ENCODE data around the gene KRTDAP.

Gene KRTDAP

DNA sequence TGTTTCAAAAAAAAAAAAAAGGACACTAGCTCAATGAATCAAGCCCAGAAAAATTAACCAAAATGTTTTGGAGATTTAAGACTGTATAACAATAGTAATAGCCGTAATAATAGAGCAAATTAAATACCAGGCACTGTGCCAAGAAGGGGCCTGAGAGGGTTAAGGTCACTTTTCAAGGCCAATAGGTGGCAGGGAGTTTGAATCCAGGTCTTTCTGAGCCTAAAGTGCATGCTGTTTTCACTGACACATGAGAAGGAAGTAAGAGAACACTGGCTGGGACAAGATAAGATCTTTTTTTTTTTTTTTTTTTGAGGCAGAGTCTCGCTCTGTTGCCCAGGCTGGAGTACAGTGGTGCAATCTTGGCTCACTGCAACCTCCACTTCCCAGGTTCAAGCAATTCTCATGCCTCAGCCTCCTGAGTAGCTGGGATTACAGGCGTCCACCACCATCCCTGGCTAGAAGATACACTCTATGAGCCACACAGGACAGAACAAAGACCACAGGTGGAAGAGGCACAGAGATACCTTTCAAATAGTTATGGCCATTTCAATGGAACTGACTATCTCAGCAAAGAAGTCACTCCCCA, 34.6 kb downstream of the KRTDAP start:
- DNase-seq (ENCODE audit: low read depth in 1 of 2, low spot score in 1 of 2): no peak

DNA sequence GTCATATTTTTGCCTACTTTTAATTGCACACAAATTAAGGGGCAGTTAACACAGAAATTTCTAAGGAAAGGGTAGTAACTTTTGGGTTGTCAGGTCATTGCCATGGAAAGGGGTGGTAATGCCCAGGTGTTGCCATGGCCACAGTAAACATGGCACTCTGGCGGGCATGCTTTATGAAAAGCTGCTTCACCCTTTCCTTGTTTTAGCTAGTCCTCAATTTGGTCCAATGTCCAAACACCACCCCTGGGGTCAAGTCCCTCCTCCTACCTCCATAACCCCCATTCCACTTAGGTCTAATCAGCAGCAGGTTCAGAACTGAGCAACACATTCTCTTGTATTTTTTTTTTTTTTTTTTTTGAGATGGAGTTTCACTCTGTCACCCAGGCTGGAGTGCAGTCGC, 35.6 kb downstream of the KRTDAP start:
- no peak for DNase-seq (ENCODE audit: low read depth in 1 of 2, low spot score in 1 of 2)

DNA sequence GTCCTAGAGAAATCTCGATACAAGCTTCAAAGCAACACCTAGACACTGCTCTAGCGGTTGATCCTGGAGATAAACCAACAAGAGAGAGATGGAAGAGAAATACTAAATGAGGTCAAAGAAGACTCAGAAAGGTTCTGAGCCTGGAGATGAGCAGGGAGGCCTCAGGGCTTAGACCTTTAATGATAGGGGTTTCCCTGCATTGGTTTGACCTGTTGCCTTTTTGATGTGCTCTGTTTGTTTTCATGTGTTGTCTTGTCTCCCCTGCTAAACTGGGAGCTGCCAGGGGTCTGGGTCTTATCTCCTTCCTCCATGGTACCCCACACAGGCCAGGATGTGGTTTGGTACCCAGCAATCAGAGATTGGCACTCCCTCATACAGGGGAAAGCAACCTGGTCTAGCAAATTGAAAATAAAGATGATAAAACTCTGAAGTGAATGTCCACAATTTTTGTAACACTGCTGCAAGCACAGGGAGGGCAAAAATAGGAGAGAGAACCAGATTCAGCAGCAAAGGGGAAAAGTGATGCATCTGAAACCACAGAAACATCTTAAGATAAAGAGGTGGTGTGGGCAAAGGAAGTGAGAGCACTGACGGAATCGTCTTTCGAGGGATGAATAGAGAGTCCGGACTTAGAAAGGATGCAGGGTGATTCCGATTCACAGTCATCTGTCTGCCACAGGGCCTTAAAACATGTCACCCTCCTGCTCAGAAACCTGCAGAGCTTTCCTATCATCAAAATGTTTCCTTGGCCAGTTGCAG, 38.7 kb downstream of the KRTDAP start:
- DNase-seq (ENCODE audit: low read depth in 1 of 2, low spot score in 1 of 2): no peak

- DNase-seq (ENCODE audit: low read depth in 1 of 2, low spot score in 1 of 2): no peak
These were observed 40.8 kb downstream of the KRTDAP start for GRCh38 chr19:35449359-35450043.

DNA sequence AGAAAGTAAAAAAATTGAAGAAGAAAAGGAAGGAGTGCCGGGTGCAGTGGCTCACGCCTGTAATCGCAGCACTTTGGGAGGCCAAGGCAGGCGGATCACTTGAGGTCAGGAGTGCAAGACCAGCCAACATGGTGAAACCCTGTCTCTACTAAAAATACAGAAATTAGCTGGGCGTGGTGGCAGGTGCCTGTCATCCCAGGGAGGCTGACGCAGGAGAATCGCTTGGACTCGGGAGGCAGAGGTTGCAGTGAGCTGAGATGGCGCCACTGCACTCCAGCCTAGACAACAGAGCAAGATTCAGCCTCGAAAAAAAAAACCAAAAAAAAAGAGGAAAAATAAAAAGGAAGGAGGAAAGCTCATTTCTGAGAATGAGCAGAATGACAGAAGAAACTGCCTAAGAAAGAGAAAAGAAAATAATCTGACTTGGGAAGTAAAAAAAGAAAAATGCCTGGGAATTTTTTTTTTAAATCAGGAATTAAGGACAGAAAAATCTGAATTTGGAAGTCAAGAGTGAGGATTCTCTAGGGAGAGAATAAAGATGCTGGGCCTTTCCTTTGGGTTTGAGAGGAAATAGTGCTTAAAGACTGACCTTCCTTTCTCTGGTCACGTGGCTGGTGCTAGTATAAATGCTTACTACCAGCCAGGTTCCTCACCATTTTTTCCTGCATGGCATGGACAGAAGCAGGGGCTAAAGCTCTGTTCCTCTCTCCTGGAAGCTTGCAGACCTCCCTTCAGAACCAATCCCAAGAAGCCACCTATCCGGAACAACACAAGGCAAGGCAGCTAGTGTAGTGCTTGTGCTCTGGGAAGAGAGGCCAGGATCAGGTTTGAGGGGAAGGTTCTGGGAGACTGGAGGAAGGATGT, 42.4 kb downstream of the KRTDAP start, which contains the start of gene FFAR2:
Gene FFAR2, plus strand, starts transcription at position 652 of the 864 bp plus-strand sequence. CDS start 1,458 bp downstream, outside the sequence.
- DNase-seq (ENCODE audit: low read depth in 1 of 2, low spot score in 1 of 2): no peak

- DNase-seq (ENCODE audit: low read depth in 1 of 2, low spot score in 1 of 2): no peak
These were observed 44.3 kb downstream of the KRTDAP start for GRCh38 chr19:35445826-35446593.

- no peak for DNase-seq (ENCODE audit: low read depth in 1 of 2, low spot score in 1 of 2)
These were observed 45.5 kb downstream of the KRTDAP start for GRCh38 chr19:35444735-35445134.

DNA sequence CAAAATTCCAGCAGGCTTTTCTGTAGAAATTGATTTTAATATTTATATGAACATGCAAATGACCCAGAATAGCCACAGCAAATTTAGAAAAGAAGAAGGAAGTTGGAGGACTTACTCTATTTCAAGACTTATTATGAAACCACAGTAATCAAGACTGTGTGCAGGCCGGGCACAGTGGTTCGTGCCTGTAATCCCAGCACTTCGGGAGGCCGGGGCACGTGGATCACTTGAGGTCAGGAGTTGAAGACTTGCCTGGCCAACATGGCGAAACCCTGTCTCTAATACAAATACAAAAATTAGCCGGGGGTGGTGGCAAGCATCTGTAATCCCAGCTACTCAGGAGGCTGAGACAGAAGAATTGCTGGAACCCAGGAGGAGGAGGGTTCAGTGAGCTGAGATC, 48.2 kb downstream of the KRTDAP start:
- DNase-seq (ENCODE audit: low read depth in 1 of 2, low spot score in 1 of 2): no peak

- DNase-seq (ENCODE audit: low read depth in 1 of 2, low spot score in 1 of 2): no peak
These were observed 50.3 kb downstream of the KRTDAP start for GRCh38 chr19:35439921-35440320.

- DNase-seq (ENCODE audit: low read depth in 1 of 2, low spot score in 1 of 2): no peak
These were observed 51.7 kb downstream of the KRTDAP start for GRCh38 chr19:35438527-35438926.

DNA sequence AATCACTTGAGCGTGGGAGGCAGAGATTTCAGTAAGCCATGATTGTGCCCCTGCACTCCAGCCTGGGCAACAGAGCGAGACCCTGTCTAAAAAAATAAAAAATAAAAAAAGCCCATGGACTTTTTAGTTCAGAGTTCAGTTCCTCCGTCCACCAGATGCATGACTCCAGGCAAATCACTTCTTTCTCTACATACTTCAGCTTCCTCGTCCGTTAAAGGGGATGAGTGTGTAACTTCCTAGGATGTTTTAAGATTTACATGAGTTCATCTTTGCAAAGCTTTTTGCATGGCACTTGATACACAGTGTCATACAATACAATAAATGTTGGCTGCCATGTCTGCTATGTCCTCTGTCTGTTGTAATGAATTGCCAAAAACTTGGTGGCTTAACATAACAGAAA, 52.2 kb downstream of the KRTDAP start:
- DNase-seq (ENCODE audit: low read depth in 1 of 2, low spot score in 1 of 2): no peak

GRCh38 chr19:35437406-35437951, 52.8 kb downstream of the KRTDAP start:
- DNase-seq (ENCODE audit: low read depth in 1 of 2, low spot score in 1 of 2): no peak

All from activated T-helper 1 cell treated with anti-CD3 and anti-CD28 coated beads, Interleukin-2, amount 50 U/mL, for 16 hours (primary cell).